IPS DF 4.7 (cell line): ENCODE results near the gene PLCG1.

Experiments
- DNase-seq: peaks from one replicate; pipeline ENCODE4 v3.0.0-alpha.2; 2013; ENCODE audit warnings: low spot score; ENCODE audit errors: extremely low read depth

The PLCG1 gene

DNA sequence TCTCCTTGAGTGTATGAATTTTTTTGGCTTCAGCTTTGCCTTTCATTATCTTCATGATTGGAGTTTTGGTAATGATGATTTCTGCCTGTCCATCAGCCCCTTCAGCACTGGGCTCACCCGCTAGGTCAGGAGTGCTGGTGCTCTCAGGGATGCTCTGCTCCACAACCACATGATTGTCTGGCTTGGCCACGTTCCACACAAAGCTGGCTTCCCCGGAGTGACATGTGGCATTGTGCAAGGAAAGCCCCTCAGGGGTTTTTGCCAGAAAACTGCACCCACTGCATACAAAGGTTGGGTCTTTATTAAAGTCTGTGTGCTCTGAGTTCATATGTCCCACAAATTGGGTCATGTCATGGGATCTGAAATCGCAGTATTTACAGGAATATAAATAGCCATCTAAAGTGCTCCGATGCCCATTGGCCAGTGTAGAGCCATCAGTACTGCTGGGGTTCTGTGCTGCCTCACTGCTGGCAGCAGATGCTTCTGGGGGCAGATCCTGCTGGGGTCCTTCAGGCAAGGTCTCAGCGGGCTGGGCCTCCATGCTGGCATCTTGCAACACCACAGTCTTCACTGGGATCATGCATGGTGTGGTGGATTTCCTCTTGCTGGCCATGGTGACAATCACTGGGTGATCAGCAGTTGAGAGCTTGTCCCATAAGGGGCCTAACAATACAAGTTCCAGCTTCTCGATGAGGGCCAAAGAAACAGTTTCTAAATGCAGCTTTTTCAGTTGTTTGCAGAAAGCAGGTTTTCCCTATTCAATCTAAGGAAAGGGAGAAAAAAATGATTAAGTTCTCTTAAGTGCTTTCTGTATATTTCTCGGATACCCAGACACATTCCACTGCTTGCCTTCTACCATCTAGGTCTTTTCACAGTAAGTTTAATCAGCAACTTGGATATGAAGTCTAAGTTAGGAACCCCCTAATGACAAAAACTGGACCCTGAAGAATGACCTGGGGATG is 67.2 kb downstream of the PLCG1 start:
- DNase-seq: no peak

DNA sequence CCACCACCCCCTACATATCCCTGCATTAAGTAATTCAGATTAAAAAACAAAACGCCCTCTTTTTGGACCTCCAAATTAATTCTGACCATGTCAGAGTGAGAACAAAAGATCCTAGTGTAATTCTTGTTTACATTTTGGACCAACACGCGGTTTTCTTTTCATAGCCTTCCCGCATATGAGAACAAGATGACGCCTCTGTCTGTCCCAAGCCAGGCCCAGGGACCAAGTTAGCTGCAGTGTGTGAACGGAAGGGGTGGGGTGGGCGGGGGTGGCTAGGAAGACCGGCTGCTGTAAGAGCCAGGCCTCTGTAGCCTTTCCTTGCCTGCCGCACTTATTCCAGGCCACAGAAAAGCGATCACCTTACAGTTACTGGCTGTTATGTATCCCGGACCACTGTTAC is 68.0 kb downstream of the PLCG1 start:
- no peak for DNase-seq

DNA sequence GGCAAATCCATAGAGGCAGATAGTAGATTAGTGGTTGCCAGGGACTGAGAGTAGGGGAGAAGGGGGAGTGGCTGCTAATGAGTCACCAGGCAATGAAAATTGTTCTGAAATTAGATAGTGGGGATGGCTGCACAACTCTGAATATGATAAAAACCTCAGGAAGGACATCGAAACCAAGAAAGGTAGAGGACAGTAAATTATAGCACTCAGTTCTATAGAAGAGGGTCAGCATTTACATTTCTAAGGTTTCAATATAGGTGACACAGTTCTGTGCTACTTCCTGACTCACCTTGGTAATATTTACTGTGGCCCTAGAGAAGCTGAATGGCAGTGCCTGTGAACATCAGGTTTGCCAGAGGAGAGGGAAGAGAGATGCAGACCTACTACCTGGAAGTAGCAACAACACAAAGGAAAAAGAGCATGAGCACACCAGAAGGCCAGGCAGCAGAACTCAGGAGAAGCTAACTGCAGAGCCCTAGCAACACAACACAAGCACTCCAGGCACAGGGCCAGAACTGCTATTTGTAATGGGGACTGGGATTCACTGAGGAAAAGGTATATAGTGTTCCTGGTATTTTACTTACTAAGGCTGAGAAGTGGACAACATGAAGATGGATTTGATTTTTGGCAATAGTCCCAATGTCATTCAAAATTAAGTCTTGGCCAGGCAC is 75.9 kb downstream of the PLCG1 start:
- no peak for DNase-seq

DNA sequence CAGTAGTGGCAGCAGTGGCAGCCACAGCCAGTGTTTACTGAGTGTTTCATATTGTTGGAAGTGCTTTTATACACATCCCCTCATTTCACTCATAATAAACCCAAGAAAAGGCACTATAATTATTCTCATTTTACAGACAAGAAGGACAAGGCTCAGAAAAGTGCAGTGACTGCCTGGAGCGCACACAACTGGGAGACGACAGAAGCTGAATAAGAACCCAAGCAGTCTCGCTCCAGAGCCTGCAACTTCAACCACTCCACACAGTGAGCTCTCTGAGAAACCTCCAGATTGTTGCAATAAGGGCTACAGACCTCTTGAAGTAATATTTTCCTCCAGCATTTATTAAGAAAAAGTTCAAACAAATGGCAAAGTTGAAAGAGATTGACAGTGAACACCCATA is 76.9 kb downstream of the PLCG1 start:
- no peak for DNase-seq

DNA sequence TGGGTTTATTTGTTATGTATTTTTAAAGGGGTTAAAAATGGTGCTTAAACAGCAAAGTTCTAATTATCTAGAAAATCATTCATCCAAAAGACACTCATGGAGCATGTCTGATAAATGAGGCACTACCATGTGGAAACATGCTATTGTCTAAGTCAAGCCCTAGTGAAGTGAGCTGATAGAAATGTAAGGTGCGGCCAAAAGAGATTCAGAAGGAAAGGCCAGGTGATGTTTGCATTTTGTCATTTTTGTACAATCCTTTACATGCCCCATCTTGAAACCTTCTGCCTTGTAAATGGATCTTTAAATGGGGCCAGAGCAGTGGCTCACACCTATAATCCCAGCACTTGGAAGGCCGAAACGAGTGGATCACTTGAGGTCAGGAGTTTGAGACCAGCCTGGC is 77.3 kb downstream of the PLCG1 start:
- no peak for DNase-seq

DNA sequence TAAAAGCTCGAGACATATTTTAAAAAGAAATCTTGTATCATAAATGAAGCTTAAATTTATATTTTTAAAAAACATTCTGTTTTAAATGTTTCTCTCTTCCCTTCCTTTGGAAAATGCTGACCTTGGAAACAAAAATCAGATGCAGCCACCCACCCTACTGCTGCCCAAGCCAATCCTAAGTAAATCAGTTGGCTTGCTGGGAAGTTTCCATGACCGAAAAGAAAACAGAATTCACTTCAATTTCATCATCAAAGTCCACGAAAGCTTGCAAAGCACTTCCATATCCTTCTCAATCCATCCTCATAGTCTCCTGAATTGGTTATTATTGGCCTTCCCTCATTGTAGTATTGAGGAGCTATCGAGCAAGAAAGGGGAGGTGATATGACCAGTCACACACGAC is 80.1 kb downstream of the PLCG1 start:
- DNase-seq: no peak

DNA sequence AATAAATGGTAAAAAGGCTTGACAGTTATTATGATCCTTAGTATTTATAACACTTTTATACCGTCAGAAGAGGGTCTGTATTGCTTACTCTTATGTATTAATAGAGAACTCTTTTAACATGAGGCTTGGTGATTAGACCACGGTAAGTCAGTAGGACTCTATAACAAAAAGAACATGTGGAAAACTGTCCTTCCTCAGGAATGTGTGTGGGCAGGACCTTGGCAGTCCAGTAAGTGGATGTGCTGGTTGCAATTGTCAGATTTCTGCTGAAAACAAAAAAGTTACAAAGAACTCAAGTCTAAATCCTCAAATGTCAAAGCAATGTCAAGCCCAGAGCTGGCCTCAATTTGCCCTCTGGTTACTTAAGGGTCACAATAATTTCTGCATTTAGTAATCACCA is 81.1 kb downstream of the PLCG1 start:
- DNase-seq: no peak

DNA sequence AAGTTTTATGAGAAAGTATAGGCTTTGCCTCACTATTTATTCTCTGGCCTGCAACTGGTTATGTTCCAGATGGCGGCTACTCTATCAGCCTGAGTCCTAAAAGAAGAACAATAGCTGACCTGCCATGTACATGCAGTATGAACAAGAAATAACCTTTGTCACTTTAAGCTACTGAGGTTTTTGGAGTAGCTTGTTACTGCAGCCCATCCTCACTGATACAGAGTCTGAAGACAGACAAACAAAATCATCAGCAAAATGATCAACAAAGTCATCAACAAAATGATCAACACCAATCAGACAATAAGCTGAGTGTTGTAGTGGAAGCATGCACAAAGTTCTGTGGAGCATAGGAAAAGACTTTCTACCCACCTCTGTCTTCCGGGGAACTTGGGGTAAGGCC is 82.5 kb downstream of the PLCG1 start:
- no peak for DNase-seq

DNA sequence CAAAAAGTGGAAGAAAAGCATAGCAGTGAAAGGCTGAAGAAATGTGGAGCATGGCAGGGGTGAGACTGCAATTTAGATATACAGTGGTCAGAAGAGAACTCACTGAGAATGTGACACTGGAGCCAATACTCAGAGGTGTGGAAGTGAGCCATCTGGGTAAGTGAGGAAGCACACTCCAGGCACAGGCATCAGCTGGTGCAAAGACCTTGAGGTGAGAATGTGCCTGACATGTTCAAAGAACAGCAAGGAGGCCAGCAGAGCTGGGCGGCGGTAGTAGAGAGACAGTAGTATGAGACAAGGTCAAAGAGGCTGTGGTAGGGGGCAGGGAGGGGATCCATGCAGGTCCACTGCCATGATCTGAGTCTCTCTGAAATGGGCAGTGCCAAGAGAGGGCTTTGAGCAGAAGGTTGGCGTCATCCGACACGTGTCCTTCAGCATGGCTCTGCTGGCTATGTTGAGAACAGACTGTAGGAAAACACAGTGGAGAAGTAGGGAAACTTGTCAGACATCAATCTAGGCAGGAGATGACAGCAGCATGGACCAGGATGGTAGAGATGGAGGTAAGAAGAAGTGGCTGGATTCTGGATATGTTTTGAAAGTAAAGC is 84.4 kb downstream of the PLCG1 start:
- DNase-seq: no peak

DNA sequence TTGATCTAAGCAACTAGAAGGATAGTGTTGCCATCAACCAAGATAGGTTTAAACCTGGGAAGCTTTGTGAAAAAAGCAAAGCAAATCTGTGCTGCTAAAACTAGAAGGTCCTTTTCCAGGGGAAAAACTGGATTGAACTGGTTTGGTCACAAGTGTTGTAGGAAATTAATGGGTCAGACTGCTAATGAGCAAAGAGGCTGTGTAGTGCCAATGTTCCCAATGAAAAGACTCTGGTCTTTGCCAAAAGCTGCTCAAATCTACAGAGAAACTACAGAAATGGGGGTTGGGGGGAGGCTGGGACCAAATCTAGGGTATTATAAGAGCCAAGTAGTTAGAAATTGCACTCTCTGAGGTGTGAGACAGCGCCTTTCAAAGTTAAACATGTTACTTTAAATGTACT is 85.0 kb downstream of the PLCG1 start:
- no peak for DNase-seq

DNA sequence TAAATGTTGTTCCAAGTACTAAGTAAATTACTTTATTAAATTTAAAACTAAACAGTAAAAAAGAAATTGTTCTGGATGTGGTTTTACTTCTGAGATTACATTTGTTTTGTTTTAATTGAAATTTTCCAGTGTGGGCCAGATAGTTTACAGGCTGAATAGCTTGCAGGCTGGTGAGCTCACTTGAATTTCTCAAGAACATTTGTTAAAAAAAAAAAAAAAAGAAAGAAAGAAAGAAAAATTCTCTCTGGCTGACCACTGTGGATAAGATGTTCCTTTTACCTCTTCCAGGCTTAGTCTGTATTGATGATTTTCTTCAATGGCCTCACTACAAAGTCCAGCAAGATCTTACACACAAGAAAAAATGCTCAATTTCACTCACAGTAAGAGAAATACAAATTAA is 85.4 kb downstream of the PLCG1 start:
- no peak for DNase-seq

DNA sequence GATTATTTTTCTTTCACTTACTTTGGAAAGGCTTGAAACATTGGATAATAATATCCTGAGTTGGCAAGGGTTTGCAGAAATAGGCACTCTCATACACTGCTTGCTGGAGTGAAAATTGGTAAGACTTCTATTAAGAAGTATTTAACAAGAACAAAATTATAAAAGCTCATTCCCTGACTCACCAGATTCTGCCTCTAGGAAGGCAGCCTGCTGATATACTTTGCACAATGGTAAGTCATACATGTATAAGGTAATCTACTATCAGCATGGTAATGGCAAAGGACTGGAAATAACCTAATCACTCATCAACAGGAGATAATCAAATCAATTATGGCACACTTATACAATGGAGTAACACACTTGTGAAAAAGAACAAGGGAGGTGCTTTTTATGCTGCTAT is 85.8 kb downstream of the PLCG1 start:
- DNase-seq: no peak

DNA sequence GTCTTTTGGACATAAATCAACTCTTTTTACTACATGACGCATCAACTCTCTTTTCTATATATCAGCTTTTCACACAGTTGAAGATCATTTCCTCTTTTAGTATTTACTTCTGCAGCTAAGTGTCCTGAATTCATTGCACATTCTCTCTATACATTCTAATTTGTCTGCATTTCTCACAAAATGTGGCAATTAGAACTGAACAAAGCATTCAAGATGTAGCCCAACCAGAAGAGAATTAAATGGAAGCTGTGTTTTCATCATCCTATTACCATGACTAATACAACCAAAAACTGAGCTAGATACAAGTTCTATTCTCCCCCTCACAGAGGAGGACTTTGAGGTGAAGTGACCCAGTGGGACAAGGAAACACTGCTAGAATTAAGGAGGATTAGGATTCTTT is 86.9 kb downstream of the PLCG1 start:
- no peak for DNase-seq

DNA sequence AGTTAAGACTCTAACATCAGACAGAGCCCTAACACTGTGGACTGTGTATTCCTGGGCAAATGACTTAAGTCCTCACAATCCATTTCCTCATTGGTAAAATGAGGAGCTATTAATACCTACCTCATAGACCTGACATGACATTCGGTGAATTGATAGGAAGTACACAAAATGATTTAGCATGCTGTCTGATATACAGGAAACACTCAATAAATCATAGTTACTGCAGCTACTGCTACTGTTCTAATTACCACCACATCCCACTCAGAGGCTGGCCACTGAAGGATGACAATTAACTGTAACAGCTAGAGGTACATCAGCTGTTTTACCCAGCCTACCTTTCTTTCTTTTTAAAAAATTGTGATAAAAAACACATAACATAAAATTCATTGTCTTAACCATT is 87.7 kb downstream of the PLCG1 start:
- no peak for DNase-seq

DNA sequence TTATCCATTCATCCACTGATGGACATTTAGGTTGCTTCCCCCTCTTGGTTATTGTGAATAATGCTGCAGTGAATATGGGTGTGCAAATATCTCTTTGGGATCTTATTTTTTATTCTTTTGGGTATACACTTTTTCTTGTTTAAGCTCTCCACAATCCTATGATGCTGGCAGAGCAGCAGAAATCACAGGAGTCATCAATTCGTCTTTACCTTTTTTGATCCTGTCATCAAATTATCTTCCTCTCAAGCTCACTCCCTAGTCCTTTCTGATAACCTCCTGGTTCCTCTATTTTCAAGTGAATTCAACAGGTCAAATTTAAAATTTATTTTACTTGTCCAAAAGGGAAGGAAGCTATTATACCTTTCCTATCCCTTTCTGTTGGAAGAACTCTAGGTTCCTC is 89.1 kb downstream of the PLCG1 start:
- no peak for DNase-seq
